Measurements from ENCODE around the gene MRNIP.
"Not testable (repeated sequence)": the region's sequence is repeated elsewhere in the genome, so short reads cannot be mapped to it uniquely, and the experiment has no call there.

MRNIP gene

DNA sequence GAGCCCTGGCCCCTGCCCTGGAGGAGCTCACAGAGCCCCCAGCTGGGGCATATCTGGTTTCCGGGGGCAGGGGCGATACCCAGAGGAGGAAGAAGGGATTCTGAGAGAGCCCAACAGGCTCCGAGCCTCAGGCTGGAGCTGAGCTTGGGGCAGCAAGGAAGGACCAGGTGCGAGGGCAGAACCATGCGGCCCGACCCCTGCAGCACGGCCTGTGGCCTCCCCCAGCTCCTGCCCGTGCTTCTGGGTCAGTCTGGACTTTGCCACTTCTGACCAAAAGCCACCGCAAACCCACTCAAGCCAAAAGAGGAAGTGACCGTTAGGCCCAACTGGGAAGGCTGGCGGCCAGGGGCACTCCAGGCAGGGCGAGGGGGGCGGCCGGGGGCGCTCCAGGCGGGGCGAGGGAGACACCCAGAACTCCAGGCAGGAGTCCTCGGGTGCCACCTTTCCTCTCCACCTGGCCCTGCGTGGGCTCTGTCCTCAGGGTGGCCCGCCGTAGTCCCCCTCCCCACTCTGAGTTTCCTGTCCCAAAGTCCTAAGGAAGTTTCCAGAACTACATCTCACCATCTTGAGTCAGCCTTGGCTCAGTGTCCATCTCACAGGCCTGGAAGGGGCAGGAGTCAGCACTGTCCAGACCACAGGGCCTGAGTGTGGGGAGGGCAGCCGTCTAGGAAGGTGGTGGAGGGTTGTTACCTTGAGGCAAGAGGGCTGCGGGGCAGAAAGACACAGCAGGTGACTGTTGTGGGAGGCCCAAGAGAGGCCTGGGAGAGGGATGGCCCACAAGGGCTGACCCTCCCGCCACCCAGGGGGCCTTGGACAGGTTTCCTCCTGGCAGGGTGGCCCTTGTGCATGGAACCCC is 65.8 kb downstream of the MRNIP start:
- no peak for DNase-seq (ENCODE audit: low read depth)

DNA sequence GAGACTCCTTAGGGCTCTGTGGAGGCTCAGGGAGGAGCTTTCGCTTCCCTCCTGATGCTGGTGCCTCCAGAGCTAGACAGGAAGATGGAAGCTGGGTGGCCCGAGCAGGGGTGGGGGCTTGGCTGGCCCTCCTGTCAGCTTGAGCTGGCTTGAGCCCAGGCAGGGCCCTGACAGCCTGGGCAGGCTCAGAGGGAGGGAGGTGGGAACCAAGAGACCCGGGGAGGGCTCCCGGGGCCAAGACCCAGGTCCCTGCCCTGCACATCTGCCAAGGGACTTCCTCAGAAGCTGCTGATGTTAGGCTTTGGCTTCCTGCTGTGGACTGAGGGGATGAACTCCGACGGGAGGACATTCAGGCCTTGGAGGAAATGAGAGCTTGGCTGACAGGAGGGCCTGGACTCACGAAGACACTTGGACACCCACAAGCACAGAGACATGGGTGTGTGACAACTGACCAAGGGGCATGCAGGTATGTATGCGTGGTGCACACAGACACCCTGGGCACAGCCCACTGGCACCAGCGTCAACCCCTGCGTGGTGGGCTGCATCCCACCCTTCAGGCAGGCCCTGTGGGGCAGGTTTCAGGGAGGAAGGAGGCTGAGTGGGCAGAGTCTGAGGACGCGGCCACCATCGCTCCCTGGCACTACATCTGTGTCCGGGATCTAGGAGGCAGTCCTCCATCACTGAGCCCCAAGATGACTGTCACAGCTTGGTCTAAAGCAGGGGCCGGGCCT is 66.6 kb downstream of the MRNIP start:
- no peak for DNase-seq (ENCODE audit: low read depth)

DNA sequence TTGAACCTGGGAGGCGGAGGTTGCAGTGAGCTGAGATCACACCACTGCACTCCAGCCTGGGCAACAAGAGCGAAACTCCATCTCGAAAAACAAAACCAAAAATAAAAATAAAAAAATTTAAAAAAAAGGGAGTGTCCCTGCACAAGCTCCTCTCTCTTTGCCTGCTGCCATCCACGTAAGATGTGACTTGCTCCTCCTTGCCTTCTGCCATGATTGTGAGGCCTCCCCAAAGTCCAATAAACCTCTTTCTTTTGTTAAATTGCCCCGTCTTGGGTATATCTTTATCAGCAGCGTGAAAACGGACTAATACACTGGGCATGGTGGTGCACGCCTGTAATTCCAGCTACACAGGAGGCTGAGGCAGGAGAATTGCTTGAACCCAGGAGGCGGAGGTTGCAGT is 69.3 kb downstream of the MRNIP start:
- not testable (repeated sequence) for DNase-seq (ENCODE audit: low read depth)

DNA sequence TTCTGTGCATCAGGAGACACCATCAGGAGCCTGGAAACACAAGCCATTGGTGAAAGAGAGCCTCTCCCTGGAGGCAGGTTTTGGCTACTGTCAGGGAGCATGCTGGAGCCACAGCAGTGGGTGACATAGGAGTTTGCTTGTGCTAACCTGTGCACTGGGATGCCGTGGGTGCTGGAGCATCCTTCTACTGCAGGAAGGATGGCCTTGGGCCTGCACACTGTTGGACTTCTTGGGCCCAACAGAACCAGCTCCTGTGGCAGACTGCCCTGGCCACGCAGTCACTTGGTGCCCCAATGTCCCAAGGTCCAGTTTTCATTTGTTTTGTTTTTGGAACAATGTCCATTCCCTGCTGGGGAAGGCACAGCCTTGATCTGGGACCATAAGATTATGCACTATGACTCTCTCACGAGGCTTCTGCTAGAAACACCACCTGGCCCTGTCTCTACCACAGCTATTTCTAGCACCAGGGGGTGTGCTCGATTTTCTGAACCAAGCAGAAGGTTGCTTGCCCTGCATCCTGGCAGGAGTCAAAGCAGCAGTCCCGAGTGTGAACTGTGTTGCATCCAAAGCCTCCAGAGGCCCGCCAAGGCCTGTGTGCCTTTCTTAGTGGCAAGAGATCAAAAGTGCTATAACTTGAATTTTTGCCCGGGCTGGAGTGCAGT is 70.3 kb downstream of the MRNIP start:
- DNase-seq (ENCODE audit: low read depth): no peak
